ENCODE measurements around the gene KTN1.

DNA sequence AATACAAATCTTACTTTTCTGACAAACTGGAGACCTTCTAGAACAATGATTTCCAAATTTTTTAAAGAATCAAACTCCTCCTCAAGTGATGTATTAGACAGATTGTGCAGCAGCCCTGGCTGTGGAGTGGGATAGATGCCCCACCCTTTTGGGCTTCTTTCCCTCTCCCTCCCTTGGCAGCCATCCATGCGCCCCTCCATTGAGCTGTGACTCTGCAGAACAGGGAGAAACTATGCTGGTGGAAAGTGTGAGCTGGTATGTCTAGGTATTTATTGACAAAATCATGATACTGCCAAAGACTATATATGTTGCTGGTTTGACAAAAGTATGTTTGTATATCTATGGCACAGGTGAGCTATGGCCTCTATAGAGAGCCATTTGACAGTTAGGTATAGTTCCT lies 138.5 kb downstream of the KTN1 start:
- TF ChIP-seq, protein P1, sequence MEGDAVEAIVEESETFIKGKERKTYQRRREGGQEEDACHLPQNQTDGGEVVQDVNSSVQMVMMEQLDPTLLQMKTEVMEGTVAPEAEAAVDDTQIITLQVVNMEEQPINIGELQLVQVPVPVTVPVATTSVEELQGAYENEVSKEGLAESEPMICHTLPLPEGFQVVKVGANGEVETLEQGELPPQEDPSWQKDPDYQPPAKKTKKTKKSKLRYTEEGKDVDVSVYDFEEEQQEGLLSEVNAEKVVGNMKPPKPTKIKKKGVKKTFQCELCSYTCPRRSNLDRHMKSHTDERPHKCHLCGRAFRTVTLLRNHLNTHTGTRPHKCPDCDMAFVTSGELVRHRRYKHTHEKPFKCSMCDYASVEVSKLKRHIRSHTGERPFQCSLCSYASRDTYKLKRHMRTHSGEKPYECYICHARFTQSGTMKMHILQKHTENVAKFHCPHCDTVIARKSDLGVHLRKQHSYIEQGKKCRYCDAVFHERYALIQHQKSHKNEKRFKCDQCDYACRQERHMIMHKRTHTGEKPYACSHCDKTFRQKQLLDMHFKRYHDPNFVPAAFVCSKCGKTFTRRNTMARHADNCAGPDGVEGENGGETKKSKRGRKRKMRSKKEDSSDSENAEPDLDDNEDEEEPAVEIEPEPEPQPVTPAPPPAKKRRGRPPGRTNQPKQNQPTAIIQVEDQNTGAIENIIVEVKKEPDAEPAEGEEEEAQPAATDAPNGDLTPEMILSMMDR (IDR thresholded peaks at IDR 0.05) = no peak
- TF ChIP-seq ZFX (IDR thresholded peaks at IDR 0.05; ENCODE audit: borderline replicate concordance) = no peak

Measured in 22Rv1 (cell line).